ENCODE measurements around the gene TAF9B.

DNA sequence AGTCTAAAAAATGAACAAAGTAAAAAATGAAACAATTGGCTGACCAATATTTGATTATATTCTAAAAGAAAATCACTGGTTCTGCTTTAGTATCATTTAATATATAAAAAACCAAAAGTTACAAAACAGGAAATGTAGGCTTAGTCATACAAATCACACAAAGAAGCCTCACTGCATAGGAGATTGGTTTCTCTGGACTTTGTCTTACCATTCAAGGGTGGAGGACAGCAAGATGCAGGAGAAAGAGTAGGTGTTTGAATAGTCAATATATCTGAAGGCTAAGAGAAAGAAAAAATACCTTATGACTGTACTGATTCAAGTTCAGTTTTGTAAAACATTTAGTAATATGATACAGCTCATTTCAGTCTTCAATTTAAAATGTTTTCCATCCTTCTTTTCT lies 28.6 kb upstream of the TAF9B start:
- TF ChIP-seq CTCF (IDR thresholded peaks at IDR 0.05): no peak
- TF ChIP-seq EZH2 (IDR thresholded peaks at IDR 0.05; ENCODE audit: borderline replicate concordance, insufficient read depth, low read depth, low read length, poor library complexity, severe bottlenecking): no peak
